Gastroesophageal sphincter (tissue), 3 donors: Measurements from ENCODE around the gene GPR55.

ENCODE experiments used
- POLR2A ChIP-seq, 2 donors: fragments of 450-650 bp; IDR thresholded peaks; one replicate each; pipeline ENCODE4 v1.6.1; 2017; ENCODE audit warnings: antibody characterized with exemption in 2 of 2, mild to moderate bottlenecking in 2 of 2, moderate library complexity in 1 of 2
- POLR2AphosphoS5 ChIP-seq: sonication (generic); formaldehyde crosslinking; IDR thresholded peaks from one replicate; pipeline ENCODE4 v1.6.1; 2017; ENCODE audit warnings: antibody characterized with exemption
- TF ChIP-seq, protein P1 (sequence below), 4 experiments: fragments of 200-600 bp in 2 of 4; fragments of 450-650 bp in 2 of 4; sonication (generic) in 1 of 4; IDR thresholded peaks; one replicate each; pipeline ENCODE4 v1.5.1; 2017 to 2019; ENCODE audit warnings: antibody characterized with exemption in 4 of 4, mild to moderate bottlenecking in 2 of 4, moderate library complexity in 2 of 4

DNA sequence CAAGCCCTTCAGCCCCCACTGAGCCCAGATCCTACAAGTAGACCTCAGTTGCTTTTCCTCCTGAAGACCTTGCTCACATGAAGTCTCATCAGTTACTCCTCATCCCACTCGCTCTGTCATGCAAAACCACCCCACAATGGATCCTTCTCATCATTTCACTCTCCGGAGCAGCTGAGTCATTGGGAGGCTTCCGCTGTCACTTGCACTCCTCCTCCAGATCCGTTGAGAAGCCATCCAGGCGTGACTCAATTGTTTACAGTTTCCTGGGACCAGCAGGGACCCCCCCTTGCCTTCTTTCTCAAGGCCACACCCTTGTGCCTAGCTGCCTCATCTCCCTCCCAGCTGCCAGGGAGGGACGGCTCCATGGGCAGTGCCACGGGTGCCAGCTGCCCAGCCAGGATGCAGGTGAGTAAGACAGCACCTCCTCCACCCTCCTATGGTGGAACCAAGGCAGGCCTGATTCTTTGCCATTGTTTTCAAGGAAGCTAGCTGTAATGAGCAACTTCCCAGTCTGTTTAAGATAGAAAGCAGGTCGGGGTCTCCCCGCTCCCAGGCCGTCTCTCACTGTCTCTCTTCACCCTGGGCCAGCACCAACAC, 16.3 kb downstream of the GPR55 start:
- TF ChIP-seq, protein P1, sequence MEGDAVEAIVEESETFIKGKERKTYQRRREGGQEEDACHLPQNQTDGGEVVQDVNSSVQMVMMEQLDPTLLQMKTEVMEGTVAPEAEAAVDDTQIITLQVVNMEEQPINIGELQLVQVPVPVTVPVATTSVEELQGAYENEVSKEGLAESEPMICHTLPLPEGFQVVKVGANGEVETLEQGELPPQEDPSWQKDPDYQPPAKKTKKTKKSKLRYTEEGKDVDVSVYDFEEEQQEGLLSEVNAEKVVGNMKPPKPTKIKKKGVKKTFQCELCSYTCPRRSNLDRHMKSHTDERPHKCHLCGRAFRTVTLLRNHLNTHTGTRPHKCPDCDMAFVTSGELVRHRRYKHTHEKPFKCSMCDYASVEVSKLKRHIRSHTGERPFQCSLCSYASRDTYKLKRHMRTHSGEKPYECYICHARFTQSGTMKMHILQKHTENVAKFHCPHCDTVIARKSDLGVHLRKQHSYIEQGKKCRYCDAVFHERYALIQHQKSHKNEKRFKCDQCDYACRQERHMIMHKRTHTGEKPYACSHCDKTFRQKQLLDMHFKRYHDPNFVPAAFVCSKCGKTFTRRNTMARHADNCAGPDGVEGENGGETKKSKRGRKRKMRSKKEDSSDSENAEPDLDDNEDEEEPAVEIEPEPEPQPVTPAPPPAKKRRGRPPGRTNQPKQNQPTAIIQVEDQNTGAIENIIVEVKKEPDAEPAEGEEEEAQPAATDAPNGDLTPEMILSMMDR (IDR thresholded peaks at IDR 0.05): no peak
- no peak for TF ChIP-seq POLR2A (IDR thresholded peaks at IDR 0.05)
- TF ChIP-seq POLR2AphosphoS5: no peak
